K562 (cell line): Measurements from ENCODE around the gene THAP11. TPM values are rescaled to one million over a fixed set of nuclear protein-coding genes. Genes with fewer than 3 reads are reported as not detected.

Experiments used
- CBFA2T2 ChIP-seq: fragments of 450-650 bp; conservative IDR thresholded peaks from 2 replicates; pipeline ENCODE4 v1.6.1; 2017; ENCODE audit warnings: mild to moderate bottlenecking
- CC2D1A ChIP-seq: fragments of 450-650 bp; IDR thresholded peaks from 2 replicates; pipeline ENCODE4 v1.6.1; 2017; ENCODE audit warnings: mild to moderate bottlenecking
- COPS2 ChIP-seq: fragments of 450-650 bp; conservative IDR thresholded peaks from 2 replicates; pipeline ENCODE4 v1.6.1; 2016; ENCODE audit warnings: mild to moderate bottlenecking, moderate library complexity
- CXXC5 ChIP-seq: fragments of 250-450 bp; sonication (Bioruptor Pico); IDR thresholded peaks from 2 replicates; pipeline ENCODE4 v1.8.0; 2022; ENCODE audit warnings: inconsistent platforms, mild to moderate bottlenecking, moderate library complexity
- DACH1 ChIP-seq: fragments of 450-650 bp; IDR thresholded peaks from 2 replicates; pipeline ENCODE4 v1.6.1; 2018; ENCODE audit not compliant: partially characterized antibody
- ESRRB ChIP-seq: fragments of 250-450 bp; sonication (Bioruptor Pico); IDR thresholded peaks from 2 replicates; pipeline ENCODE4 v1.5.0; 2020; ENCODE audit warnings: mild to moderate bottlenecking, moderate library complexity, borderline replicate concordance
- EWSR1 ChIP-seq: fragments of 450-650 bp; IDR thresholded peaks from 2 replicates; pipeline ENCODE4 v1.6.1; 2018; ENCODE audit warnings: borderline replicate concordance, mild to moderate bottlenecking, low read depth, moderate library complexity; ENCODE audit not compliant: partially characterized antibody
- MEIS2 ChIP-seq: fragments of 450-650 bp; IDR thresholded peaks from 2 replicates; pipeline ENCODE4 v1.6.1; 2014; ENCODE audit warnings: mild to moderate bottlenecking; ENCODE audit not compliant: partially characterized antibody
- NFIC ChIP-seq: fragments of 450-650 bp; IDR thresholded peaks from 2 replicates; pipeline ENCODE4 v1.6.1; 2017; ENCODE audit warnings: mild to moderate bottlenecking, inconsistent platforms
- NFXL1 ChIP-seq: fragments of 450-650 bp; formaldehyde crosslinking; IDR thresholded peaks from 2 replicates; pipeline ENCODE4 v1.4.0; 2021; ENCODE audit warnings: mild to moderate bottlenecking
- NUFIP1 ChIP-seq: fragments of 450-650 bp; IDR thresholded peaks from 2 replicates; pipeline ENCODE4 v1.6.1; 2018; ENCODE audit not compliant: partially characterized antibody
- POLR3A ChIP-seq: IDR thresholded peaks from 2 replicates; pipeline ENCODE4 v1.6.1; 2011; ENCODE audit warnings: borderline replicate concordance, mild to moderate bottlenecking, moderate library complexity; ENCODE audit not compliant: insufficient read length, insufficient read depth; ENCODE audit errors: extremely low read depth
- POLR3G ChIP-seq: IDR thresholded peaks from 2 replicates; pipeline ENCODE4 v1.6.1; 2011; ENCODE audit not compliant: insufficient read length, insufficient replicate concordance; ENCODE audit errors: extremely low read depth
- RBM25 ChIP-seq: fragments of 200-400 bp; formaldehyde crosslinking; IDR thresholded peaks from 2 replicates; pipeline ENCODE4 v1.6.1; 2018; ENCODE audit warnings: low read length, low read depth, moderate library complexity; ENCODE audit not compliant: severe bottlenecking
- RBM34 ChIP-seq: fragments of 200-400 bp; formaldehyde crosslinking; IDR thresholded peaks from 2 replicates; pipeline ENCODE4 v1.6.1; 2018; ENCODE audit warnings: low read length, borderline replicate concordance; ENCODE audit not compliant: insufficient read depth
- SMARCE1 ChIP-seq: fragments of 450-650 bp; IDR thresholded peaks from 2 replicates; pipeline ENCODE4 v1.7.1; 2016; ENCODE audit warnings: mild to moderate bottlenecking
- TEAD1 ChIP-seq, 2 experiments: fragments of 450-650 bp in 1 of 2; sonication (generic) in 1 of 2; formaldehyde crosslinking; IDR thresholded peaks; 2 replicates each; pipeline versions ENCODE4 v1.4.0 to v1.8.0; 2020 to 2022; ENCODE audit warnings: mild to moderate bottlenecking in 2 of 2, missing genetic modification reagents in 1 of 2
- ZNF347 ChIP-seq: fragments of 450-650 bp; formaldehyde crosslinking; IDR thresholded peaks from 2 replicates; pipeline ENCODE4 v1.4.0; 2020; ENCODE audit warnings: low read depth, mild to moderate bottlenecking, moderate library complexity
- ZNF444 ChIP-seq: fragments of 250-450 bp; sonication (Bioruptor Pico); IDR thresholded peaks from 2 replicates; pipeline ENCODE4 v1.4.0; 2020; ENCODE audit warnings: mild to moderate bottlenecking, moderate library complexity
- ZNF57 ChIP-seq: fragments of 450-650 bp; formaldehyde crosslinking; IDR thresholded peaks from 2 replicates; pipeline ENCODE4 v1.4.0; 2020; ENCODE audit warnings: mild to moderate bottlenecking, moderate library complexity
- ZNF644 ChIP-seq: fragments of 200-800 bp; sonication (Bioruptor generic); IDR thresholded peaks from 2 replicates; pipeline ENCODE4 v1.6.1; 2016; ENCODE audit warnings: low read depth, missing genetic modification characterization, missing compliant biosample characterization
- ZNF696 ChIP-seq: fragments of 250-450 bp; sonication (Bioruptor Pico); conservative IDR thresholded peaks from 2 replicates; pipeline ENCODE4 v1.4.0; 2020; ENCODE audit warnings: mild to moderate bottlenecking, moderate library complexity
- polyA plus RNA-seq, 8 experiments: library from polyadenylated mRNA; depleted of rRNA in 4 of 8; stranded (reverse) in 5 of 8; unstranded in 3 of 8; fragments of >200 nt; fragmentation: Nextera tagmentation in 2 of 8; fragmentation: Illumina TruSeq in 1 of 8; extraction: Ambion mirVana in 2 of 8; extraction: Trizol in 1 of 8; gene quantifications; 2 replicates each; pipeline versions ENCODE4 v1.2.1 to v1.2.3, GENCODE V29; 2011 to 2014; ENCODE audit warnings: inconsistent platforms in 1 of 8, missing spikeins in 1 of 8
- total RNA-seq, 7 experiments: library from RNA; depleted of rRNA in 6 of 7; stranded (reverse); fragments of >200 nt in 6 of 7; fragmentation: Illumina TruSeq in 2 of 7; extraction: Trizol in 2 of 7; gene quantifications; 2 replicates each; pipeline versions ENCODE4 v1.2.1 to v1.2.3, GENCODE V29; 2011 to 2021; ENCODE audit warnings: low replicate concordance in 1 of 7
- TF ChIP-seq, protein P1 (sequence below): fragments of 250-450 bp; sonication (Bioruptor Pico); IDR thresholded peaks from 2 replicates; pipeline ENCODE4 v1.8.0; 2021; ENCODE audit warnings: borderline replicate concordance, mild to moderate bottlenecking, moderate library complexity; ENCODE audit not compliant: poor library complexity, severe bottlenecking
- TF ChIP-seq, protein P2 (sequence below): fragments of 450-650 bp; formaldehyde crosslinking; IDR thresholded peaks from 2 replicates; pipeline ENCODE4 v1.4.0; 2020; ENCODE audit warnings: mild to moderate bottlenecking
- TF ChIP-seq, protein P3 (sequence below): fragments of 250-450 bp; sonication (Bioruptor Pico); IDR thresholded peaks from 2 replicates; pipeline ENCODE4 v1.6.1; 2021; ENCODE audit warnings: mild to moderate bottlenecking
- TF ChIP-seq, protein P4 (sequence below): fragments of 200-800 bp; sonication (Bioruptor generic); IDR thresholded peaks from 2 replicates; pipeline ENCODE4 v1.6.1; 2017; ENCODE audit warnings: missing genetic modification characterization, missing compliant biosample characterization

Gene THAP11
- total and polyA plus RNA-seq, 9 of the 15 experiments (the other 6 are each of a cell fraction or from before 2014, with no cell fraction given), result 2.4 to 31.6 (median 21.4) TPM

DNA sequence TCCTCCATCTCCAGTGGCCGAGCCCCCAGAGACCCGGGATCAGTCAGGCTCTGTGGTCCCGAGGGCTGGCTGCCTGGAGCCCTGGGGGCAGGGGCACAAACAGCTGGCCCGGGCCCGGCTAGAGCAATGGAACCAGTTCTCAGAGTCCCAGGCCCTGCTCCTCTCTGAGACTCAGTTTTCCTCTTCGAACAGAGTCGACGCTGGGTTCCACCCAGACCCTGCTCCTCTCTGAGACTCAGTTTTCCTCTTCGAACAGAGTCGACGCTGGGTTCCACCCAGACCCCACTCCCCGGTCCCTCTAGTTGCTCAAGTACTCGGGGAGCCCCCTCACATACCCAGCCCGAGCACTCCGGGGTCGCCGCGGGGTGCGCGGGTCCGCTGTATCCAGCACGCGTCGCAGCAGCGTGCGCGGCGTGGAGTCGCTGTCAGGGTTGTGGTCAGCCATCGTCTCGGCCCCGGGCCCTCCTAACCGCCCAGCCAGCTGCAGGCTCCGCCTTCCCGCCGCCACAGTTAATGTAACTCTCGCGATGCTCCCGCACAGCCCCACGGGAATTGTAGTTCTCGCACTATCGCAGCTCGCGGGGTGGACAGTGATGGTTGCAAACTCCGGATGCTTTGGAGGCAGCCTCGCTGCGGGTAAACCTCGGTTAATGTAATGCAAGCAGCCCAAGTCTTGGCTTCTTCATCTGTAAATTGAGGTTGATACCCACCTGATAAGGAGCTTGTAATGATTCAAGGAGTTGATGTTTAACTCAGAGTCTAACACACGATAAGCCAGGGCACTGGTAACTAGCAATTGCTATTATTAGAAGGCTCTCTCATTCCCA lies 8.5 kb upstream of the THAP11 start (continued):
- TF ChIP-seq, protein P1, sequence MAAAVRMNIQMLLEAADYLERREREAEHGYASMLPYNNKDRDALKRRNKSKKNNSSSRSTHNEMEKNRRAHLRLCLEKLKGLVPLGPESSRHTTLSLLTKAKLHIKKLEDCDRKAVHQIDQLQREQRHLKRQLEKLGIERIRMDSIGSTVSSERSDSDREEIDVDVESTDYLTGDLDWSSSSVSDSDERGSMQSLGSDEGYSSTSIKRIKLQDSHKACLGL (CRISPR knock-in tag), result peak; percentile 66
- TF ChIP-seq ESRRB (CRISPR knock-in tag), result no peak
- TF ChIP-seq ZNF57 (CRISPR knock-in tag), result no peak
- TF ChIP-seq TEAD1 (CRISPR knock-in tag; IDR thresholded peaks at IDR 0.05), result no peak
- TF ChIP-seq, protein P2, sequence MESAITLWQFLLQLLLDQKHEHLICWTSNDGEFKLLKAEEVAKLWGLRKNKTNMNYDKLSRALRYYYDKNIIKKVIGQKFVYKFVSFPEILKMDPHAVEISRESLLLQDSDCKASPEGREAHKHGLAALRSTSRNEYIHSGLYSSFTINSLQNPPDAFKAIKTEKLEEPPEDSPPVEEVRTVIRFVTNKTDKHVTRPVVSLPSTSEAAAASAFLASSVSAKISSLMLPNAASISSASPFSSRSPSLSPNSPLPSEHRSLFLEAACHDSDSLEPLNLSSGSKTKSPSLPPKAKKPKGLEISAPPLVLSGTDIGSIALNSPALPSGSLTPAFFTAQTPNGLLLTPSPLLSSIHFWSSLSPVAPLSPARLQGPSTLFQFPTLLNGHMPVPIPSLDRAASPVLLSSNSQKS (CRISPR knock-in tag), result no peak
- no peak for TF ChIP-seq POLR3G
- TF ChIP-seq, protein P3, sequence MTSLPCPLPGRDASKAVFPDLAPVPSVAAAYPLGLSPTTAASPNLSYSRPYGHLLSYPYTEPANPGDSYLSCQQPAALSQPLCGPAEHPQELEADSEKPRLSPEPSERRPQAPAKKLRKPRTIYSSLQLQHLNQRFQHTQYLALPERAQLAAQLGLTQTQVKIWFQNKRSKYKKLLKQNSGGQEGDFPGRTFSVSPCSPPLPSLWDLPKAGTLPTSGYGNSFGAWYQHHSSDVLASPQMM (CRISPR knock-in tag), result no peak
- TF ChIP-seq NFXL1 (CRISPR knock-in tag), result no peak
- no peak for TF ChIP-seq ZNF696 (CRISPR knock-in tag)
- TF ChIP-seq RBM25, result no peak
- TF ChIP-seq MEIS2, result no peak
- TF ChIP-seq ZNF347 (CRISPR knock-in tag), result no peak
- no peak for TF ChIP-seq SMARCE1
- peak; percentile 38; the same call in 1 of the 2 replicates for TF ChIP-seq NFIC
- no peak for TF ChIP-seq POLR3A
- TF ChIP-seq, protein P4, sequence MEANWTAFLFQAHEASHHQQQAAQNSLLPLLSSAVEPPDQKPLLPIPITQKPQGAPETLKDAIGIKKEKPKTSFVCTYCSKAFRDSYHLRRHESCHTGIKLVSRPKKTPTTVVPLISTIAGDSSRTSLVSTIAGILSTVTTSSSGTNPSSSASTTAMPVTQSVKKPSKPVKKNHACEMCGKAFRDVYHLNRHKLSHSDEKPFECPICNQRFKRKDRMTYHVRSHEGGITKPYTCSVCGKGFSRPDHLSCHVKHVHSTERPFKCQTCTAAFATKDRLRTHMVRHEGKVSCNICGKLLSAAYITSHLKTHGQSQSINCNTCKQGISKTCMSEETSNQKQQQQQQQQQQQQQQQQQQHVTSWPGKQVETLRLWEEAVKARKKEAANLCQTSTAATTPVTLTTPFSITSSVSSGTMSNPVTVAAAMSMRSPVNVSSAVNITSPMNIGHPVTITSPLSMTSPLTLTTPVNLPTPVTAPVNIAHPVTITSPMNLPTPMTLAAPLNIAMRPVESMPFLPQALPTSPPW, result 0 out of 2 replicates have a peak, but pooled peaks have one; percentile 29
- TF ChIP-seq EWSR1, result no peak
- TF ChIP-seq CC2D1A, result no peak
- no peak for TF ChIP-seq CBFA2T2
- no peak for TF ChIP-seq ZNF644 (tag)
- TF ChIP-seq ZNF444 (CRISPR knock-in tag), result no peak
- no peak for TF ChIP-seq RBM34
- no peak for TF ChIP-seq COPS2
- TF ChIP-seq DACH1, result no peak
- TF ChIP-seq NUFIP1, result no peak
- peak; percentile 68 for TF ChIP-seq CXXC5 (CRISPR knock-in tag)
